ENCODE data around the gene ATP5IF1.

Gene ATP5IF1

DNA sequence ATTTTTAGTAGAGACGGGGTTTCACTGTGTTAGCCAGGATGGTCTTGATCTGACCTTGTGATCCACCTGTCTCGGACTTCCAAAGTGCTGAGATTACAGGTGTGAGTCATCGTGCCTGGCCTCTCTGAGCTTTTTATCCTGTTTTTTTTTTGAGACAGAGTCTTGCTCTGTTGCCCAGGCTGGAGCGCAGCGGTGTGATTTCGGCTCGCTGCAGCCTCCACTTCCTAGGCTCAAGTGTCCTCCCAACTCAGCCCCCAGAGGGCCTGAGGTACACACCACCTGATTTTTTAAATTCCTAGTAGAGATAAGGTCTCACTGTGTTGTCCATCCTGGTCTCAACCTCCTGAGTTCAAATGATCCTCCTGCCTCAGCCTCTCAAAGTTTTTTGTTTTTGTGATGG is 43.8 kb downstream of the ATP5IF1 start:
- no peak for DNase-seq (ENCODE audit: low read depth)
- no peak overlapping the region for H3K4me3 ChIP-seq (ENCODE audit: low read depth, low read length)

GRCh38 chr1:28280501-28280900 is 44.6 kb downstream of the ATP5IF1 start:
- DNase-seq (ENCODE audit: low read depth): no peak
- TF ChIP-seq, protein P1, sequence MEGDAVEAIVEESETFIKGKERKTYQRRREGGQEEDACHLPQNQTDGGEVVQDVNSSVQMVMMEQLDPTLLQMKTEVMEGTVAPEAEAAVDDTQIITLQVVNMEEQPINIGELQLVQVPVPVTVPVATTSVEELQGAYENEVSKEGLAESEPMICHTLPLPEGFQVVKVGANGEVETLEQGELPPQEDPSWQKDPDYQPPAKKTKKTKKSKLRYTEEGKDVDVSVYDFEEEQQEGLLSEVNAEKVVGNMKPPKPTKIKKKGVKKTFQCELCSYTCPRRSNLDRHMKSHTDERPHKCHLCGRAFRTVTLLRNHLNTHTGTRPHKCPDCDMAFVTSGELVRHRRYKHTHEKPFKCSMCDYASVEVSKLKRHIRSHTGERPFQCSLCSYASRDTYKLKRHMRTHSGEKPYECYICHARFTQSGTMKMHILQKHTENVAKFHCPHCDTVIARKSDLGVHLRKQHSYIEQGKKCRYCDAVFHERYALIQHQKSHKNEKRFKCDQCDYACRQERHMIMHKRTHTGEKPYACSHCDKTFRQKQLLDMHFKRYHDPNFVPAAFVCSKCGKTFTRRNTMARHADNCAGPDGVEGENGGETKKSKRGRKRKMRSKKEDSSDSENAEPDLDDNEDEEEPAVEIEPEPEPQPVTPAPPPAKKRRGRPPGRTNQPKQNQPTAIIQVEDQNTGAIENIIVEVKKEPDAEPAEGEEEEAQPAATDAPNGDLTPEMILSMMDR (IDR thresholded peaks at IDR 0.05; ENCODE audit: control insufficient read depth, extremely low read depth, insufficient read depth): no peak
- no peak overlapping the region for H3K4me3 ChIP-seq (ENCODE audit: low read depth, low read length)

More for the DNA sequence above, 43.8 kb downstream of the ATP5IF1 start:
- TF ChIP-seq, protein P1 (IDR thresholded peaks at IDR 0.05; ENCODE audit: control insufficient read depth, extremely low read depth, insufficient read depth): no peak

DNA sequence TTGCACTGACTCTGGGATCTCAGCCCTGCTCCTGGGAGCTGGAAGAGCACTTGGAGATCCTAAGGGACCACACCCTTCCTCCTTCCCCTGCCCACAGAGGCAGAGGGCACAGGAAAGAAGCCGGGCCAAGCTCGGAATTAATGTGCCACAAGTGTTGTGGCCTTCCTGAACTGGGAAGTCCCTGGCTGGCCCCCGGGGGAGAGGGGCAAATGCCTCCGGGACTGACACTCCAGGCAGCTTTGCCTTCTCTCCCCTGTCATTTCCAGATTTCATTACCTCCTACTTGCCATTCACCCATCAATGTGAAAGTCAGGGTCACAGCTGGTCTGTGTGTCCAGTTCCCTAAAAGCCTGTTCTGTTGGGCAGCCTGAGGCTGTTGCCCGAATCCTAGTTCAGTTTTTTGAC is 45.1 kb downstream of the ATP5IF1 start:
- no peak for DNase-seq (ENCODE audit: low read depth)
- TF ChIP-seq, protein P1 (IDR thresholded peaks at IDR 0.05; ENCODE audit: control insufficient read depth, extremely low read depth, insufficient read depth): no peak

DNA sequence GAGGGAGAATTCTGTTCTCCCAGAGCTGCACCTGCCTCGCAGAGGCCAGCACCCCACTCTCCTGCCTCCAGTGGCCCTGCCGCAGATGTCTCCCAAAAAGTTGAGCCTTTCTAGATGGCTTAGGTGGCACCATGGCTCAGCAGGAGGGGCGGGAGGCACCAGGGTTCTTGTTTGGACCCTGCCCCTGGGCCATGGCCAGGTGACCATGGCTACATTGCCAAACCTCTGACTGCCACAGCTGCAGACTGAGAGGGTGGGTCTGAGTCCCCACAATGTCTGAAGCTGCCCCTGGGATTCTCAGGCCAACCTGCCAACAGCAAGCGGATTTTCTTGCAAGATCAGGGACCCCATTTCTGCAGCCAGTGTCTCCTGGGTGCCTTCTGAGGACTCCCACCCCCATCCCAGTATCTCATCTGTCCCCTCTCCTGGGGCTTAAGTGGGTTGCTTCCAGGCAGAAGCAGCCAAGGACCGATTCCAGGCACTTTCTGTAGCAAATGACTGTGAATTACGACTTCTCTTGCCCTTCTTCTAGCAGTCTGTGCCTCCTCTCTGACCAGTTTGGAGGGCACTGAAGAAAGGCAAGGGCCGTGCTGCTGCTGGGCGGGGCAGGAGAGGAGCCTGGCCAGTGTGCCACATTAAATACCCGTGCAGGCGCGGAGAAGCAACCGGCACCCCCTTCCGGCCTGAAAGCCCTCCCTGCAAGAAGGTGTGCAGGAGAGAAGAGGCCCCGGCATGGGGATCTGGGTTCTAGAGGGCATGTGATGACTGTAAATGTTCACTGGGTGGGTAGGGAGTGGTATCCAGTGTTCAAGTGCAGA is 45.9 kb downstream of the ATP5IF1 start:
- no peak for DNase-seq (ENCODE audit: low read depth)
- TF ChIP-seq, protein P1 (IDR thresholded peaks at IDR 0.05; ENCODE audit: control insufficient read depth, extremely low read depth, insufficient read depth): no peak
- no peak overlapping the region for H3K4me3 ChIP-seq (ENCODE audit: low read depth, low read length)

More for the DNA sequence above, 45.1 kb downstream of the ATP5IF1 start:
- H3K4me3 ChIP-seq (ENCODE audit: low read depth, low read length): no peak overlapping the region

DNA sequence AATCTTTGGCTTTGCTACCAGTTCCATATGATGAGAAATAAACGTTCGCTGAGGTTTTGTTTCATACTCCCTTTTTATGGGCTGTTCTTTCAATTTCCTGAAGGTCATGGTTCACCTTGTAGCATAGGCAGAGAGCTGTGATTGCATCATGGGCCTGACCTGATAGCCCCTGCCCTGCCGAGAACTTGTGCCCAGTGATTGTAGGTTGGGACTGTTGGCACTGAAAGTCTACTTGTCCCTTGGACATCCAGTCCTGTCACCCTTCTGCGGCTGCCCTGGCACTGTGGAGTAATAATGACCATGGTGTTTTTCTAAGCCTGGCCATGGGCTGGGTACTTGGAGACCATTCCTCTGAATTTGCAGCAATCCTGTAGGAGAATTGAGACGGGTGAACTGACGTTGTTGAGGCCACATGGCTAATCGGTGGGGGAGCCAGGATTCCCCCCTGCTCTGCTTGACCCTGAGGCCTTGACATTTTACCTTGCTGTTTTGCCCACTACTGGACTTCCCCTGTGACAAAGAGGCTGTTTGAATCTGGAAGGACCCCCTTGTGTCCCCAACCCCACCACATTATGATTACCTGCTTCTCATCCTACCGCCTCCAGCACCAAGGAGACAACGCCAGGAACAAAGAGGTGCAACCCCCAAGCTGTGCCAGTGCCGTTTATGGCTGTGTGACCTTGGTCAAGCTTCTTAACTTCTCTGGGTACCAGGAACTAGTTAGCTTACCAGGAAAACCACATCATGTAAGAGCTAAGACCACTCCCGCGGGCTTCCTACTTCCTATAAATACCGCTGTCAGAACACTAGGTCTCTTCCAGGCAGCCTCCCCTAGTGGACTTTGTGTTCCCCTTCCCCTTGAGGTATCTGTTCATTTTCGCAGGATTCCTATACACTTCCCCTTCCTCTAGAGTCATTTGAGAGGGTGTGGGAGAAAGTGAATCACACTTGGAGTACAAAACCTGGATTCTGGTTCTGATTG is 46.8 kb downstream of the ATP5IF1 start:
- no peak for DNase-seq (ENCODE audit: low read depth)
- H3K4me3 ChIP-seq (ENCODE audit: low read depth, low read length): no peak overlapping the region
- TF ChIP-seq, protein P1 (IDR thresholded peaks at IDR 0.05; ENCODE audit: control insufficient read depth, extremely low read depth, insufficient read depth): no peak

DNA sequence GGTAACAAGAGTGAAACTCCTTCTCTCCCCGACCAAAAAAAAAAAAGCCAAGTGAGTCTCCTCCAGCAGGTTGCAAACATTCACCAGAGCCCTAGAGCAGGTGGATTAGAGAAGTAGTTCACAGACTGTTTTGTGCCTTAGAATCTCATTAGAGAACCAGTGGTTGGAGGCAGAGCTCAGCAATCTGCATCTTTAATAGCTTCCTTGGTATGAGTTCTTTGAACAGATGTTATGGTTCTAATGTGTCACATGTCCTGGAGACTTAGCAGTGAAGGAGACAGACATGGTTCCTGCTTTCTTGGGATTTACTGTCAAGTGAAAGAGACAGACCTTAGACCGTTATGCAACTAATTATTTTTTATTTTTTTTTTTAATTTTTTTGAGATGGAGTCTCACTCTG is 50.2 kb downstream of the ATP5IF1 start:
- TF ChIP-seq, protein P1 (IDR thresholded peaks at IDR 0.05; ENCODE audit: control insufficient read depth, extremely low read depth, insufficient read depth): no peak
- no peak for DNase-seq (ENCODE audit: low read depth)
- no peak overlapping the region for H3K4me3 ChIP-seq (ENCODE audit: low read depth, low read length)

All from LNCaP clone FGC (cell line).